ENCODE results near the gene EIF2A.
"Not testable (repeated sequence)": the region's sequence is repeated elsewhere in the genome, so short reads cannot be mapped to it uniquely, and the experiment has no call there.

EIF2A gene

GRCh38 chr3:150610785-150611184, 64.2 kb downstream of the EIF2A start:
- DNase-seq (ENCODE audit: low spot score) = no peak
- in situ Hi-C loops (cut with MboI; ENCODE audit: low sequenced_read_pairs, unreplicated experiment) = no loop called here
- TF ChIP-seq CTCF (IDR thresholded peaks at IDR 0.05; ENCODE audit: borderline replicate concordance, control extremely low read depth, extremely low read depth, insufficient read depth, missing control alignments) = no peak

GRCh38 chr3:150611666-150612065, 65.1 kb downstream of the EIF2A start:
- in situ Hi-C loops (cut with MboI; ENCODE audit: low sequenced_read_pairs, unreplicated experiment) = no loop called here
- no peak for TF ChIP-seq CTCF (IDR thresholded peaks at IDR 0.05; ENCODE audit: borderline replicate concordance, control extremely low read depth, extremely low read depth, insufficient read depth, missing control alignments)

GRCh38 chr3:150612494-150612893, 65.9 kb downstream of the EIF2A start:
- in situ Hi-C loops (cut with MboI; ENCODE audit: low sequenced_read_pairs, unreplicated experiment) = no loop called here
- no peak for DNase-seq (ENCODE audit: low spot score)
- TF ChIP-seq CTCF (IDR thresholded peaks at IDR 0.05; ENCODE audit: borderline replicate concordance, control extremely low read depth, extremely low read depth, insufficient read depth, missing control alignments) = no peak

More at GRCh38 chr3:150611666-150612065, 65.1 kb downstream of the EIF2A start:
- no peak for DNase-seq (ENCODE audit: low spot score)

- in situ Hi-C loops (cut with MboI; ENCODE audit: low sequenced_read_pairs, unreplicated experiment) = no loop called here
- TF ChIP-seq CTCF (IDR thresholded peaks at IDR 0.05; ENCODE audit: borderline replicate concordance, control extremely low read depth, extremely low read depth, insufficient read depth, missing control alignments) = no peak
- DNase-seq (ENCODE audit: low spot score) = no peak
These were observed 66.4 kb downstream of the EIF2A start for GRCh38 chr3:150613034-150613433.

- in situ Hi-C loops (cut with MboI; ENCODE audit: low sequenced_read_pairs, unreplicated experiment) = no loop called here
- DNase-seq (ENCODE audit: low spot score) = no peak
- TF ChIP-seq CTCF (IDR thresholded peaks at IDR 0.05; ENCODE audit: borderline replicate concordance, control extremely low read depth, extremely low read depth, insufficient read depth, missing control alignments) = no peak
These were observed 67.3 kb downstream of the EIF2A start for GRCh38 chr3:150613709-150614480.

- DNase-seq (ENCODE audit: low spot score) = no peak
- in situ Hi-C loops (cut with MboI; ENCODE audit: low sequenced_read_pairs, unreplicated experiment) = no loop called here
- TF ChIP-seq CTCF (IDR thresholded peaks at IDR 0.05; ENCODE audit: borderline replicate concordance, control extremely low read depth, extremely low read depth, insufficient read depth, missing control alignments) = no peak
These were observed 73.6 kb downstream of the EIF2A start for GRCh38 chr3:150620002-150620689.

- in situ Hi-C loops (cut with MboI; ENCODE audit: low sequenced_read_pairs, unreplicated experiment); DNase-seq (ENCODE audit: low spot score): not testable (repeated sequence)
These were observed 76.4 kb downstream of the EIF2A start for GRCh38 chr3:150622955-150623354.

Data from GM13976 (cell line).